ENCODE data around the gene ASS1.
"Not testable (repeated sequence)": the region's sequence is repeated elsewhere in the genome, so short reads cannot be mapped to it uniquely, and the experiment has no call there.

Gene ASS1

DNA sequence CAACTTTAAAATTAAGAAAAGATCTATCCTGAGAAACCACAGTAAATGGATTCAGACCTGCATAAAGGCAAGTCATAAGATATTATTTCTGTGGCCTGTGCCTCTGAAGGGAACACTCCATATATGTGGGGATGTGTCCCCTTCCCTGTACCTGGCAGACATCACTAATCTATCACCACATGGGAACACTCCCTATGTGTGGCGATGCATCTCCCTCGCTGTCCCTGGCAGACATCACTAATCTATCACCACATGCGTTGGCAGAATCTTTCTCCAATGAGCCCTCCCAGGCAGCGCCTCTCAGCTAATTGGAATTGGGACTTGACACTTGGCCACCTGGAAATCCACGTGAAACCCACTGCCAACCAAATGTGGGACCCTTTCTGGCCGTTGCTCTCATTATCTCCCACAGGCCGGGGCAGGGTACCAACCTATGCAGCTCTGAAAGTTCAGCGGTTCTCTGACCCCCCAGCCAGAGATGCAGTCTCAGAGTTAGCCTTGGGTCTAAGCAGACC, 25.2 kb upstream of the ASS1 start:
- no peak for DNase-seq

- no peak for DNase-seq
Observed at GRCh38 chr9:130421154-130421801, 23.5 kb upstream of the ASS1 start.

GRCh38 chr9:130421802-130422276, 22.9 kb upstream of the ASS1 start:
- DNase-seq = no peak

- DNase-seq = no peak
Observed at GRCh38 chr9:130422546-130422945, 22.2 kb upstream of the ASS1 start.

DNA sequence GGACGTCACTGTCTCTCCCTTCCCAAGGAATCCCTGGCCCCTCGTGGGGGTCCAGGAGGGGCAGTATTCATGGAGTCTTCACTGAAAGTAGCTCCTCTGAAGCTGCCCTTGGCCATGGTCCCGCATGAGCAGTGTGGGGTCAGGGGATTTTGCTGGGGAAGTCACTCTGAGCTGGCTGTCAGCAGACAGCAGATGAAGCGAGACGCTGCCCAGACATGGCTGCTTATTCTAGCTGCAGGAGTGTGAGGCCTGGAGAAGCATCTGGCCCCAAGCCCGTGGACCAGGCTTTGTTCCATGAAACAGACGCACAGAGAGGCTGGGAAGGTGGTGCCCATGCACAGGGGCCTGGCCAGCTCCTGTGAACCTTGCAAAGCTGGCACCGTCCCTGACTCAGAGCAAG, 21.5 kb upstream of the ASS1 start:
- DNase-seq = no peak

DNA sequence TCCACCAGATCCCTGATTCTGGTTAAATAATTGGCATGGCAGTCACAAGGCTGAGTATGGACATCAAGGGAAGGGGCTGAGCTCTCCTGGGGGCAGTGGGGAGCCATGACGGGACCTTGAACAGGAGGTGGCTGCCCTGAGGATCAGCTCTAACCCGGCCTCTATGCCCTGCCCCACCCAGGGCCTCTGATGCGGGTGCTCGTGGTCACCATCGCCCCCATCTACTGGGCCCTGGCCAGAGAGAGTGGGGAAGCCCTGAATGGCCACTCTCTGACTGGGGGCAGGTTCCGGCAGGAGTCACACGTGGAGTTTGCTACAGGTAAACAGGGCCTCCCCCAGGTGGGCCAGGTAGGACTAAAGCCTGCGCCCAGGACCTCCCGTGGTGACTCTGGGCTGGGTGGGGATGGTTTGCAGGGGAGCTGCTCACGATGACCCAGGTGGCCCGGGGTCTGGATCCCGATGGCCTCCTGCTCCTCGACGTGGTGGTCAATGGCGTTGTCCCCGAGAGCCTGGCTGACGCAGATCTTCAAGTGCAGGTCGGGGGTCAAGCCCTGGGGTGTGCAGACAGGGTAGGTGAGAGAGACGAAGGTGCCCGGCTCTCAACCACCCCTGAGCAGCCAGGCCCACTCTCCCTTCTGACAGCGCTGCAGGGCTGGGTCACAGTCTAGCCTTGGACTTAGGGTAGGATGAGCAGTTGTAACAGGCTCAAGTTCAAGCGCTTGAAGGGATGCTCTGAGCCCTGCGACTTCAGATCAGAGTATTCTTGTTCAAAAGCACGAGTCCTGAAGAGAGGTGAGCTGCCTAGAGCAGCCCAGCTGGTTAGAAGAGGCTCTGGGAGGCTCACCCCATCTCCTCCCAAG, 19.9 kb upstream of the ASS1 start:
- no peak for DNase-seq

DNA sequence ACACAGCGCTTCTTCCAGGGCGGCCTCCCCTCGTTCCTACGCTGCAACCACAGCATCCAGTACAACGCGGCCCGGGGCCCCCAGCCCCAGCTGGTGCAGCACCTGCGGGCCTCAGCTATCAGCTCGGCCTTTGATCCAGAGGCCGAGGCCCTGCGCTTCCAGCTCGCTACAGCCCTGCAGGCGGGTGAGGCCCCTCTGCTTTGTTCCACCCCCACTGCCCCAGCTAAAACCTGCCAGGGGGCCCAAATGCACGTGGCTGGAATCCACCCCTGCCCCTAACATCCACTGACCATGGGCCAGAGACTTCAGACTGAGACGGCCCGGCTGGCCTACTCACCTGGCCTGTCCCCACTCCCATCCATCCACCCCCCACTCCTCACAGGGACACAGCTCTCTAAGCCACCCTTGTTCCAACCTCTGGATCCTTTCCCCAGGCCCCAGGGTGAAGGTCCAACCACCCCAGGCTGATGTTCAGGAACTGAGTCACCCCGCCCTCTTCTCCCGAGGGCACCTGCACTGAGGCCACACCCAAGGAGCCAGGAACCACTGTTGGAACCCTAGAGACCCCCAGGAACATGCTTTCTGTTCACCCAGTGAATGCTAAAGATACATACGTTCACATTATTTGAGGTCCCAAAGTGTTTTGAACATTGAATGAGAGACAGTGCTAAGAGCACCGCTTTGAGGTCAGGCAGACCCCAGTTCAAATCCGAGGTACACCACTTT, 18.9 kb upstream of the ASS1 start:
- no peak for DNase-seq

DNA sequence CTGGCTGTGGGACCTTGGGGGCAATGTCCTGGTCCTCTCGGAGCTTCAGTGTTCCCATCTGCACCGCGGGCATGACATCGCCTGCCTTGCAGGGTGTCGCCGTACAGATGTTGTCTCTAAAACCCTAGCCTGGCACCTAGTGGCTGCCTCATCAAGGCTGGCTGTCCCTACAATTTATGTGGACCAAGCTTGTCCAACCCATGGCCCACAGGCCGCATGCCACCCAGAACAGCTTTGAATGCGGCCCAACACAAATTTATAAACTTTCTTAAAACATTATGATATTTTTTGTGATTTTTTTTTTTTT, 18.3 kb upstream of the ASS1 start:
- no peak for DNase-seq

DNA sequence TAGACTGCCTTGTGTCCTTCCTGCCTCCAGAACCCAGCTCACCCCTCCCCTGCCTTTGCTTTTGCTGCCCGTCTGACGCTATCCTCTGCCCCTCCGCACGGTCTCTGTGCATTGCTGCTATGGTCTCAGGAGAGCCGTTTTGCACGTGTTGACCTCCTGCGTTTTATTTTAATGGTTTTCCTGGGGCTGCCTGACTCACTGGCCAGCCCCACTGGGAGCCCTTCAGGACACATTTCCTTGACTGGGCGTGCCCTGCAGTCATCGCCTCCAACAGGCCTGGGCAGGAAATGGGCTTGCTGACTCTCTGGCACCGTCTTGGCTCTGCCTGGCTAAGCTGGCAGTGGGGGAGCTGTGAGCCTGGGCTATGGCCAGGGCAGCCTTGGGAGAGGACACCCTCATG, 17.9 kb upstream of the ASS1 start:
- DNase-seq = no peak

DNA sequence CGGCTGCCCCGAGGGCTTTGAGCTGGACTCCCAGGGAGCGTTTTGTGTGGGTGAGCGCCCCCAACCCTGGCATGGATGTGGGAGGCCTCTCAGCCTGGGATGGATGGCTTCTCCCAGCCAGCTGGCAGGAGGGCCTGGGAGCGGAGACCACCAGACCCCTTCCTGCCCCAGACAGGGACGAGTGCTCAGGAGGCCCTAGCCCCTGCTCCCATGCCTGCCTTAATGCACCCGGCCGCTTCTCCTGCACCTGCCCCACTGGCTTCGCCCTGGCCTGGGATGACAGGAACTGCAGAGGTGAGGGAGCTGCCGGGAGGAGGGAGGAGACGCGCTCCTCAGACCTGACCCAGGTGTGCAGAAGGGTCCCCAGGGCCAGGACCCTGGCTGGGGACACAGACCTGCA, 17.4 kb upstream of the ASS1 start:
- DNase-seq = no peak

GRCh38 chr9:130428086-130428665, 16.6 kb upstream of the ASS1 start:
- DNase-seq = no peak

DNA sequence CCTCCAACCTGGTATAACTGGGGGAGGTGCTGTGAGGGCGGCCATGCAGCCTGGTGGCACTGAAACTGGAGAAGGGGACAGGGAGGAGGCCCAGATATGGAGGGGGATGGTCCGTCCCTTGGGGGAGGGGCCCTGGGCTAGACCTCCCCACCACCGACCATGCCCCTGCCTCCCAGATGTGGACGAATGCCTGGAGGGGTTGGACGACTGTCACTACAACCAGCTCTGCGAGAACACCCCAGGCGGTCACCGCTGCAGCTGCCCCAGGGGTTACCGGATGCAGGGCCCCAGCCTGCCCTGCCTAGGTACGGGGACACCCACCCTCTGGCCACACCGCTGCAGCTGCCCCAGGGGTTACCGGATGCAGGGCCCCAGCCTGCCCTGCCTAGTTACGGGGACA, 15.4 kb upstream of the ASS1 start:
- DNase-seq = no peak

- no peak for DNase-seq
Observed at GRCh38 chr9:130429831-130430230, 14.9 kb upstream of the ASS1 start.

DNA sequence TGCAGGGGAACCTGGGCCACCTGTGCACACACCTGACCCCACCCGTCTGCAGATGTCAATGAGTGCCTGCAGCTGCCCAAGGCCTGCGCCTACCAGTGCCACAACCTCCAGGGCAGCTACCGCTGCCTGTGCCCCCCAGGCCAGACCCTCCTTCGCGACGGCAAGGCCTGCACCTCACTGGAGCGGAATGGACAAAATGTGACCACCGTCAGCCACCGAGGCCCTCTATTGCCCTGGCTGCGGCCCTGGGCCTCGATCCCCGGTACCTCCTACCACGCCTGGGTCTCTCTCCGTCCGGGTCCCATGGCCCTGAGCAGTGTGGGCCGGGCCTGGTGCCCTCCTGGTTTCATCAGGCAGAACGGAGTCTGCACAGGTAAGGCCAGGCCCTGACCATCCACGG, 14.5 kb upstream of the ASS1 start:
- DNase-seq = no peak

- no peak for DNase-seq
Observed at GRCh38 chr9:130430734-130431535, 13.8 kb upstream of the ASS1 start.

GRCh38 chr9:130431536-130432303, 13.0 kb upstream of the ASS1 start:
- DNase-seq = no peak

- DNase-seq = no peak
Observed at GRCh38 chr9:130432362-130432761, 12.4 kb upstream of the ASS1 start.

GRCh38 chr9:130432796-130433167, 12.0 kb upstream of the ASS1 start:
- DNase-seq = no peak

GRCh38 chr9:130433168-130433946, 11.4 kb upstream of the ASS1 start:
- no peak for DNase-seq

DNA sequence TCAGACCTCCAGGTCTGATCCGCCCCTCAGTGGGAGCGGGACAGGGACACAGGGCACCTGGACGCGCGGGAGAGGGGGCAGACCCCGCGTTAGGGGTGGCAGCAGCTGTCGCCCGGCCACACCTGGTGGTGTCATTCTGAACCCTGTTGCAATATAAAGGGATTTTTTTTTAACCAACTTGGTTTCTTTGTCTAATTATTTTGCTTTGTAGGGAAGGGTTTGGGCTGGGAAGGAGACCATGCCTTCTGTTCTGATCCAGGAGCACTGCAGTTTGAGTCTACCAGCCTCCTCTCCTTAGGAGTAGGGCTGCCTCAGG, 10.9 kb upstream of the ASS1 start:
- DNase-seq = no peak

- DNase-seq = not testable (repeated sequence)
Observed at GRCh38 chr9:130434656-130435055, 10.1 kb upstream of the ASS1 start.

All from NK-92 treated with Interleukin-12 subunit alpha and Interleukin-12 subunit beta, amount 100 ng/mL, for 24 hours (cell line).